ENCODE data around the gene NIT2.

NIT2 gene

DNA sequence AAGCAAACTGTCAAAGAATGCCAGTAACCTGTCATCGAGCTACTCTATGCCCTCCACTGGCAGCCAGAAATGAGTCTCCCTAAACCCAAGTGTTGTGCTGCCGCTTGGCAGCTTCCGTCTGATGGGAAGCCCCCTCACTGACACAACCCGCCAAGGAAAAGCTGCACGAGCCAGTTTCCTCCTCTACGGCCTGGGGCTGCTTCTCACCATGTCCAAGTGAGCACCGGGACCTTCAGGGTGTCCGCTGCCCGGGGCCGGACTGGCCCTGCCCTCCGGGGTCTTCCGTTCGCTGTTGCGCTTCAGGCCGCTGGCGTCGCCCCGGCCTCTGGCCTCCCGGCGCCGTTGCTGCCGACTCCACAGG is 65.8 kb downstream of the NIT2 start:
- no peak for DNase-seq

- DNase-seq: peak; percentile 97
Measured at GRCh38 chr3:100400780-100401673, 66.5 kb downstream of the NIT2 start, which contains the start of the genes LNP1 and TOMM70. Gene LNP1 (plus strand): TSS chr3:100401539. CDS start chr3:100429730, 28,191 bp downstream. Gene TOMM70 (minus strand): TSS chr3:100401089. CDS start chr3:100400949, 140 bp downstream.

DNA sequence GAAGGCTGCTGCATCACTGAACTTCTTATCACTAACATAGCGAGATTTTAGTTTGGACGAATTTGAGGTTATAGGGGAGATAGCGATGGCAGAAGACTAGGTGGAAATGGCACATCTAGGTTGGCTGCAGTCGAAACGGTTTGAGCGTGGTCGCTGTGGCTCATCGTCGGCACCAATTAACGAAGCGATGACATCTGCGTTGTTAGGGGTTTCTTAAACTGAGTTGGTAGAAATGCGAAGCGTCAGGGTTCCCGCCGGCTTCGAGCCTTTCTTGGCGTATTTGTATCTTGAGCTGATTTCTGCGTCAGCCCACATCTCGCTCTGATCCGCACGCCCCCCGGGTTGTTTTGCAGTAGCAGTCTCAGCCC is 67.1 kb downstream of the NIT2 start:
- no peak for DNase-seq

GRCh38 chr3:100402256-100402655 is 67.7 kb downstream of the NIT2 start:
- DNase-seq: no peak

DNA sequence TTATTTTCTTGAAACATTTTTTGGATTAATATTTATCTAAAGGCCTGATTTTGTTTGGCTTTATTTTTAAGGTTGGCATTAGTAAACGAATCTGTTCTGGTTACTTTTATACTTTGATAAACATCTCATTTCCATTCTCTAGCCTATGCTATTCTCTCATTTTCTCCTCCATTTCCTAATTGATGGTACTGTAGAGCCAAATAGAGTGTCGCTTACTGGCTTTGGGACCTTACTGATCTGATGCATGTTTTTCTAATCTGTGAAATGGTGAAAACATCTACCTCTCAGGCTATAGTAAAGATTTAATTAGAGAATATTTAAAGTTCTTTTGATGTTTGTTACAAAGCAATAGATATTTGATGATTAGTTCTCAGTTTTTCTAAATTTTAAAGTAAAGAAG is 68.3 kb downstream of the NIT2 start:
- DNase-seq: no peak

DNA sequence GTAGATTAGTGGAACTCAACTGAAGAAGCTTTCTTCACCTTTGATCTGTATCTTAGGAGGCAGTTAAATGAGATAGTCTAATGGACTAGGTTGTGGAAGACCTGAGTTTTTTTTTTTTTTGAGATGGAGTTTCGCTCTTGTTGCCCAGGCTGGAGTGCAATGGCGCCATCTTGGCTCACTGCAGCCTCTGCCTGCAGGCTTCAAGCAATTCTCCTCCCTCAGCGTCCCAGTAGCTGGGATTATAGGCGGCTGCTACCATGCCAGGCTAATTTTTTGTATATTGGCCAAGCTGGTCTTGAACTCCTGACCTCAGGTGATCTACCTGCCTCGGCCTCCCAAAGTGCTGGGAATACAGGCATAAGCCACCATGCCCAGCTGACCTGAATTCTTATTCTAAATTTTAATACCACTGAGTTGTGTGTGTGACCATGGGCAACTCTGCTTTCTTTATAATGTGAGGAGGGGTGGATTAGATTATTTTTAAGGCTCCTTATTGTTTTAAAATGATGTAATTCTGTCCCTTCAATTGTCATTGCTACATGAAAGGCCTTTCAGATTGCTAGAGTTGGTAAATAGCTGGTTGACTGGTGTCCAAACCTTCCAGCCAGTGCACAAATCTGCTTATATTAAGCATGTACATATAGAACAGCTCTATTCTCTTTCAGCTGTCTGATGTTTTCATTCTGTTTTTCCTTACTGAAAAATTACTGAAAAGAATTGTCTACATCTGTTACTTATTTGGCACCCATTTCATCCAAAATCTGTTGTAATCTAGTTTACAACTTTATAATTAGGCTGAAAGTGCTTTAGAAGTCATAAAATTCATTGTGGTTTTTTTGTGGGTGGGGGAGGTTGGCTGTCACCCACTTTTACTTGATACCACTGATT is 69.0 kb downstream of the NIT2 start:
- no peak for DNase-seq

GRCh38 chr3:100404250-100404548 is 69.6 kb downstream of the NIT2 start:
- no peak for DNase-seq

GRCh38 chr3:100407164-100407563 is 72.6 kb downstream of the NIT2 start:
- no peak for DNase-seq

GRCh38 chr3:100407977-100408532 is 73.5 kb downstream of the NIT2 start:
- no peak for DNase-seq
